ENCODE data around the gene CD320. TPM values are rescaled to one million over a fixed set of nuclear protein-coding genes. Genes with fewer than 3 reads are reported as not detected.

Gene CD320
- total RNA-seq, 2 donors from 2014 or later: 45.2 to 110 TPM

GRCh38 chr19:8338835-8339234, 30.7 kb upstream of the CD320 start:
- Mint-ChIP-seq H3K27ac (no peak overlapping the region), H3K27me3 (no peaks in the 10 kb centered on the region), H3K4me3 (no peak overlapping the region), H3K9me3 (no peaks in the 10 kb centered on the region), H3K4me1 (ENCODE audit: low read depth in 2 of 2) (peaks cover 7 to 15% of the 10 kb centered on the region in 2 donors), H3K36me3 (no peaks in the 10 kb centered on the region)
- DNase-seq (ENCODE audit: low spot score): no peak
- ATAC-seq: no peak

GRCh38 chr19:8337728-8338127, 29.6 kb upstream of the CD320 start:
- no peaks in the 10 kb centered on the region for H3K27me3 Mint-ChIP-seq
- H3K9me3 Mint-ChIP-seq: no peaks in the 10 kb centered on the region
- no peaks in the 10 kb centered on the region for H3K36me3 Mint-ChIP-seq
- DNase-seq (ENCODE audit: low spot score) (no peak), ATAC-seq (no peak)
- no peak overlapping the region for H3K4me3 Mint-ChIP-seq
- peaks cover 0 to 9% of the 10 kb centered on the region in 2 donors for H3K4me1 Mint-ChIP-seq (ENCODE audit: low read depth in 2 of 2)
- H3K27ac Mint-ChIP-seq: no peak overlapping the region

GRCh38 chr19:8336660-8337059, 28.5 kb upstream of the CD320 start:
- Mint-ChIP-seq H3K4me1 (ENCODE audit: low read depth in 2 of 2) (peaks cover 0 to 9% of the 10 kb centered on the region in 2 donors), H3K27ac (no peak overlapping the region), H3K36me3 (no peaks in the 10 kb centered on the region), H3K4me3 (no peak overlapping the region), H3K27me3 (no peaks in the 10 kb centered on the region), H3K9me3 (no peaks in the 10 kb centered on the region)
- DNase-seq (ENCODE audit: low spot score): no peak
- no peak for ATAC-seq

GRCh38 chr19:8336072-8336569, 28.0 kb upstream of the CD320 start:
- Mint-ChIP-seq H3K27ac (no peak overlapping the region), H3K4me1 (ENCODE audit: low read depth in 2 of 2) (peaks cover 0 to 9% of the 10 kb centered on the region in 2 donors), H3K36me3 (no peaks in the 10 kb centered on the region), H3K27me3 (no peaks in the 10 kb centered on the region), H3K4me3 (peak overlapping the region; percentile 23), H3K9me3 (no peaks in the 10 kb centered on the region)
- ATAC-seq (no peak), DNase-seq (ENCODE audit: low spot score) (no peak)

- no peaks in the 10 kb centered on the region for H3K36me3 Mint-ChIP-seq
- no peaks in the 10 kb centered on the region for H3K27me3 Mint-ChIP-seq
- peak overlapping the region; percentile 23 for H3K4me3 Mint-ChIP-seq
- DNase-seq (ENCODE audit: low spot score) (no peak), ATAC-seq (peak; percentile 66 to 69)
- no peak overlapping the region for H3K27ac Mint-ChIP-seq
- H3K9me3 Mint-ChIP-seq: no peaks in the 10 kb centered on the region
- peaks cover 0 to 6% of the 10 kb centered on the region in 2 donors for H3K4me1 Mint-ChIP-seq (ENCODE audit: low read depth in 2 of 2)
These were observed 27.3 kb upstream of the CD320 start for GRCh38 chr19:8335343-8336071.

GRCh38 chr19:8334458-8335342, 26.5 kb upstream of the CD320 start:
- H3K4me1 Mint-ChIP-seq (ENCODE audit: low read depth in 2 of 2): peaks cover 0 to 6% of the 10 kb centered on the region in 2 donors
- H3K36me3 Mint-ChIP-seq: no peaks in the 10 kb centered on the region
- DNase-seq (ENCODE audit: low spot score) (peak; percentile 84), ATAC-seq (peak; percentile 79 to 93)
- no peaks in the 10 kb centered on the region for H3K9me3 Mint-ChIP-seq
- H3K27me3 Mint-ChIP-seq: no peaks in the 10 kb centered on the region
- peak overlapping the region; percentile 42 for H3K4me3 Mint-ChIP-seq
- no peak overlapping the region for H3K27ac Mint-ChIP-seq

- no peaks in the 10 kb centered on the region for H3K36me3 Mint-ChIP-seq
- no peak for ATAC-seq
- H3K4me3 Mint-ChIP-seq: peak overlapping the region; percentile 42
- no peaks in the 10 kb centered on the region for H3K27me3 Mint-ChIP-seq
- no peak for DNase-seq (ENCODE audit: low spot score)
- no peaks in the 10 kb centered on the region for H3K9me3 Mint-ChIP-seq
- no peak overlapping the region for H3K27ac Mint-ChIP-seq
- peaks cover 0 to 6% of the 10 kb centered on the region in 2 donors for H3K4me1 Mint-ChIP-seq (ENCODE audit: low read depth in 2 of 2)
These were observed 25.8 kb upstream of the CD320 start for GRCh38 chr19:8333767-8334457.

GRCh38 chr19:8332976-8333766, 25.0 kb upstream of the CD320 start:
- DNase-seq (ENCODE audit: low spot score) (no peak), ATAC-seq (no peak)
- H3K27ac Mint-ChIP-seq: no peak overlapping the region
- H3K4me1 Mint-ChIP-seq (ENCODE audit: low read depth in 2 of 2): peaks cover 0 to 6% of the 10 kb centered on the region in 2 donors
- no peaks in the 10 kb centered on the region for H3K9me3 Mint-ChIP-seq
- no peak overlapping the region for H3K4me3 Mint-ChIP-seq
- H3K36me3 Mint-ChIP-seq: no peaks in the 10 kb centered on the region
- H3K27me3 Mint-ChIP-seq: no peaks in the 10 kb centered on the region

GRCh38 chr19:8331263-8331845, 23.2 kb upstream of the CD320 start:
- ATAC-seq: no peak
- DNase-seq (ENCODE audit: low spot score): no peak
- H3K36me3 Mint-ChIP-seq: no peaks in the 10 kb centered on the region
- H3K4me1 Mint-ChIP-seq (ENCODE audit: low read depth in 2 of 2): peaks cover 0 to 3% of the 10 kb centered on the region in 2 donors
- H3K27ac Mint-ChIP-seq: no peak overlapping the region
- H3K27me3 Mint-ChIP-seq: no peaks in the 10 kb centered on the region
- H3K9me3 Mint-ChIP-seq: no peaks in the 10 kb centered on the region
- no peak overlapping the region for H3K4me3 Mint-ChIP-seq

- H3K4me3 Mint-ChIP-seq: no peak overlapping the region
- no peaks in the 10 kb centered on the region for H3K36me3 Mint-ChIP-seq
- no peak overlapping the region for H3K27ac Mint-ChIP-seq
- H3K4me1 Mint-ChIP-seq (ENCODE audit: low read depth in 2 of 2): no peaks in the 10 kb centered on the region
- ATAC-seq (no peak), DNase-seq (ENCODE audit: low spot score) (no peak)
- no peaks in the 10 kb centered on the region for H3K9me3 Mint-ChIP-seq
- no peaks in the 10 kb centered on the region for H3K27me3 Mint-ChIP-seq
These were observed 21.8 kb upstream of the CD320 start for GRCh38 chr19:8329996-8330395.

- Mint-ChIP-seq H3K36me3 (peaks cover 4% of the 10 kb centered on the region), H3K4me1 (ENCODE audit: low read depth in 2 of 2) (peaks cover 11 to 15% of the 10 kb centered on the region in 2 donors), H3K27ac (no peak overlapping the region), H3K9me3 (no peaks in the 10 kb centered on the region), H3K27me3 (no peaks in the 10 kb centered on the region), H3K4me3 (no peak overlapping the region)
- no peak for DNase-seq (ENCODE audit: low spot score)
- ATAC-seq: no peak
These were observed 17.3 kb upstream of the CD320 start for GRCh38 chr19:8325454-8325853.

GRCh38 chr19:8324186-8325050, 16.3 kb upstream of the CD320 start:
- no peak for ATAC-seq
- DNase-seq (ENCODE audit: low spot score): no peak
- peaks cover 5% of the 10 kb centered on the region for H3K36me3 Mint-ChIP-seq
- peaks cover 19 to 25% of the 10 kb centered on the region in 2 donors for H3K4me1 Mint-ChIP-seq (ENCODE audit: low read depth in 2 of 2)
- H3K27ac Mint-ChIP-seq: no peak overlapping the region
- no peak overlapping the region for H3K4me3 Mint-ChIP-seq
- H3K9me3 Mint-ChIP-seq: no peaks in the 10 kb centered on the region
- no peaks in the 10 kb centered on the region for H3K27me3 Mint-ChIP-seq

Measured in natural killer cell treated with Interleukin-12 subunit alpha and Interleukin-12 subunit beta and Interleukin-15 and Interleukin-18, amount 100 ng/mL, for 72 hours (primary cell).